CD14-positive monocyte (primary cell): ENCODE data around the gene ATG101. TPM values are rescaled to one million over a fixed set of nuclear protein-coding genes. Genes with fewer than 3 reads are reported as not detected.

Experiments used
- DNase-seq, 3 donors: peaks; one replicate each; pipeline ENCODE4 v3.0.0-alpha.2; 2011 to 2022
- H2AFZ ChIP-seq: 2 replicates; pipeline ENCODE4 v1.6.0; 2012; ENCODE audit warnings: mild to moderate bottlenecking, low read depth, low read length, inconsistent platforms; ENCODE audit not compliant: insufficient read depth, poor library complexity, severe bottlenecking
- H3K27ac ChIP-seq, 2 donors: 1 replicate in 1 of 2; 2 replicates in 1 of 2; pipeline ENCODE4 v1.5.1; 2012 to 2013; ENCODE audit warnings: low read length in 2 of 2, control low read depth in 1 of 2, inconsistent platforms in 1 of 2, low read depth in 1 of 2, mild to moderate bottlenecking in 1 of 2
- H3K27me3 ChIP-seq, 2 donors: one replicate each; pipeline versions ENCODE4 v1.6.0 to v1.6.1; 2011 to 2013; ENCODE audit warnings: low read length in 2 of 2; ENCODE audit not compliant: control insufficient read depth in 2 of 2, insufficient read depth in 2 of 2
- H3K36me3 ChIP-seq, 2 donors: replicated peaks in 1 of 2; 1 replicate in 1 of 2; 2 replicates in 1 of 2; pipeline versions ENCODE4 v1.5.1 to v1.6.1; 2012 to 2013; ENCODE audit warnings: low read length in 2 of 2, control low read depth in 1 of 2, inconsistent platforms in 1 of 2, mild to moderate bottlenecking in 1 of 2; ENCODE audit not compliant: insufficient read depth in 2 of 2, control insufficient read depth in 1 of 2
- H3K4me1 ChIP-seq, 2 donors: 1 replicate in 1 of 2; 2 replicates in 1 of 2; pipeline versions ENCODE4 v1.5.1 to v1.6.1; 2012 to 2013; ENCODE audit warnings: low read length in 2 of 2, control low read depth in 1 of 2, inconsistent platforms in 1 of 2, mild to moderate bottlenecking in 1 of 2, moderate library complexity in 1 of 2; ENCODE audit not compliant: insufficient read depth in 2 of 2, control insufficient read depth in 1 of 2
- H3K4me2 ChIP-seq: replicated peaks from 2 replicates; pipeline ENCODE3; 2012; ENCODE audit warnings: low read length, moderate library complexity, mild to moderate bottlenecking; ENCODE audit not compliant: poor library complexity, severe bottlenecking; ENCODE audit errors: extremely low read depth
- H3K4me3 ChIP-seq, 3 experiments: fragments of 200-600 bp in 1 of 3; sonication (generic) in 1 of 3; replicated peaks in 1 of 3; 1 replicate in 2 of 3; 2 replicates in 1 of 3; pipeline ENCODE4 v1.5.1; 2011 to 2013; ENCODE audit warnings: low read length in 3 of 3, mild to moderate bottlenecking in 3 of 3, control low read depth in 2 of 3, low read depth in 2 of 3, inconsistent platforms in 1 of 3, moderate library complexity in 1 of 3
- H3K79me2 ChIP-seq: 2 replicates; pipeline ENCODE4 v1.6.0; 2012; ENCODE audit warnings: mild to moderate bottlenecking, control low read depth, inconsistent platforms, low read length, moderate library complexity; ENCODE audit not compliant: insufficient read depth
- H3K9ac ChIP-seq: 2 replicates; pipeline ENCODE4 v1.6.0; 2017; ENCODE audit warnings: low read length, mild to moderate bottlenecking; ENCODE audit not compliant: insufficient read depth, poor library complexity, severe bottlenecking
- H3K9me3 ChIP-seq, 2 donors: replicated peaks in 1 of 2; 1 replicate in 1 of 2; 2 replicates in 1 of 2; pipeline versions ENCODE4 v1.5.1 to v1.6.1; 2012 to 2013; ENCODE audit warnings: low read length in 2 of 2, control low read depth in 1 of 2; ENCODE audit not compliant: control insufficient read depth in 1 of 2, insufficient read depth in 1 of 2
- H4K20me1 ChIP-seq: 2 replicates; pipeline ENCODE4 v1.6.0; 2012; ENCODE audit warnings: mild to moderate bottlenecking, low read length, control low read depth, moderate library complexity; ENCODE audit not compliant: insufficient read depth
- H3K27ac Mint-ChIP-seq, 7 donors: one replicate each; pipeline ENCODE4 v1.8.0; 2020; ENCODE audit warnings: mild to moderate bottlenecking in 7 of 7, mixed read lengths in 7 of 7, moderate library complexity in 6 of 7, inconsistent platforms in 2 of 7
- H3K27me3 Mint-ChIP-seq, 3 donors: one replicate each; pipeline ENCODE4 v1.8.0; 2021 to 2022; ENCODE audit warnings: low read depth in 3 of 3, mild to moderate bottlenecking in 3 of 3, mixed read lengths in 3 of 3, moderate library complexity in 3 of 3, inconsistent platforms in 1 of 3
- H3K36me3 Mint-ChIP-seq, 2 donors: one replicate each; pipeline ENCODE4 v1.8.0; 2020; ENCODE audit warnings: mixed read lengths in 2 of 2, inconsistent platforms in 1 of 2, mild to moderate bottlenecking in 1 of 2
- H3K4me1 Mint-ChIP-seq: one replicate; pipeline ENCODE4 v1.8.0; 2020; ENCODE audit warnings: mild to moderate bottlenecking, mixed read lengths
- H3K4me3 Mint-ChIP-seq, 2 donors: one replicate each; pipeline ENCODE4 v1.8.0; 2020; ENCODE audit warnings: mild to moderate bottlenecking in 2 of 2, mixed read lengths in 2 of 2, moderate library complexity in 1 of 2
- H3K9me3 Mint-ChIP-seq, 7 donors: one replicate each; pipeline ENCODE4 v1.8.0; 2020 to 2022; ENCODE audit warnings: mixed read lengths in 7 of 7, mild to moderate bottlenecking in 6 of 7, moderate library complexity in 6 of 7, inconsistent platforms in 2 of 7
- WGBS: methylation state at CpG from one replicate; pipeline ENCODE4 v1.1.5; 2013; ENCODE audit warnings: missing lambda C conversion rate; ENCODE audit not compliant: insufficient coverage; 5-methylcytosine and 5-hydroxymethylcytosine counted together
- intact Hi-C, 2 donors: fragments of 100-400 bp; cut with micrococcal nuclease; formaldehyde crosslinking; loops; one replicate each; pipeline versions ENCODE4 v1.15.0 to v1.15.1; 2023
- polyA plus RNA-seq, 3 donors: library from polyadenylated mRNA; depleted of rRNA in 1 of 3; unstranded in 2 of 3; stranded (reverse) in 1 of 3; fragments of 300-500 nt in 2 of 3; fragments of >200 nt in 1 of 3; fragmentation: Illumina TruSeq in 2 of 3; gene quantifications; 1 replicate in 2 of 3; 2 replicates in 1 of 3; pipeline ENCODE4 v1.2.3, GENCODE V29; 2012 to 2021
- TF ChIP-seq, protein P1 (sequence below): fragments of 200-600 bp; IDR thresholded peaks from one replicate; pipeline ENCODE4 v1.8.0; 2022; ENCODE audit warnings: antibody characterized with exemption, mild to moderate bottlenecking

The ATG101 gene
- polyA plus RNA-seq, 3 donors, result 20.5 to 120 (median 26.4) TPM

DNA sequence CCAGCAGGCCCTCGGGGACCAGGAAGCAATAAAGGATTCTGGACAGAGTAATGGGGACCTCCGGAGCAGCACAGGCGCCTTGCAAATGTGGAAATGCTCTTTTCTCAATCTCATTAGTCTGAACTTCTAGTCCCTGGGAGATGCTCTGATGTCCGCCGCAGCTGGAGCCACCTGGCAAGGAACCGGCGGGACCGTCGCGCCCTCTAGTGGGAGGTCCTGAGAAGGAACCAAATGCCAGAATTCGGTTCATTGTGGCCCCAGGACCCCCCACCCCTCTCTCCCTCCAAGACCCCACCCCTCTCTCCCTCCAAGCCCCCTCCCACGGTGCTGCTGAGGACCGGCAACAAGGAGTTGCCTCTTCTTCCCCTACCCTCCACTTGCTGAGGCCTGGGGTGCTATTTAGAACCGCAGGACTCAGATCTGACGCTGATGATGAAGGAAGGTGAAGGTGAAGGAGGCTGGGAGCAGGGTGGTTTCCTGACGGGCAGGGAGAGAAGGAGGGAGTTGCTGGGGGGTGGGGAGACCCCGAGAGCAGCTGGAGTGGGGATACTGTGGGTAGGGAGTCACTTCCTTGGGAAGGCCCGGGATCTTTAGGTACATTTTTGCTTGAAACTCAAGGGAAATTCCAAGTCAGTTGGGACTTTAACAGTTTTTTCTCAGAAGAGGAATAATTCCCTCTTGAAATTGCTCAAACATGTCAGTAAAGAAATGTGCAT is 52.2 kb downstream of the ATG101 start:
- 12% methylated on average over 14 of the region's 18 CpGs for WGBS
- Mint-ChIP-seq H3K27me3 (peaks cover 23 to 38% (median 25%) of the 10 kb centered on the region in 3 donors), H3K4me3 (peak overlapping the region in 1 of 2 donors; percentile 63), H3K36me3 (no peaks in the 10 kb centered on the region), H3K27ac (peak overlapping the region in 4 of 7 donors; percentile 42 to 79 (median 70)), H3K9me3 (peaks cover 0 to 1% (median 0%) of the 10 kb centered on the region in 7 donors), H3K4me1 (peaks cover 48% of the 10 kb centered on the region)
- Histone ChIP-seq H4K20me1 (no peaks in the 10 kb centered on the region), H2AFZ (no peak overlapping the region), H3K27me3 (peaks cover 0 to 8% of the 10 kb centered on the region in 2 donors), H3K79me2 (no peaks in the 10 kb centered on the region), H3K27ac (no peak overlapping the region), H3K4me1 (peaks cover 28 to 41% of the 10 kb centered on the region in 2 donors), H3K36me3 (no peaks in the 10 kb centered on the region), H3K4me2 (no peak overlapping the region), H3K4me3 (no peak overlapping the region), H3K9me3 (no peaks in the 10 kb centered on the region), H3K9ac (no peak overlapping the region)
- TF ChIP-seq, protein P1, sequence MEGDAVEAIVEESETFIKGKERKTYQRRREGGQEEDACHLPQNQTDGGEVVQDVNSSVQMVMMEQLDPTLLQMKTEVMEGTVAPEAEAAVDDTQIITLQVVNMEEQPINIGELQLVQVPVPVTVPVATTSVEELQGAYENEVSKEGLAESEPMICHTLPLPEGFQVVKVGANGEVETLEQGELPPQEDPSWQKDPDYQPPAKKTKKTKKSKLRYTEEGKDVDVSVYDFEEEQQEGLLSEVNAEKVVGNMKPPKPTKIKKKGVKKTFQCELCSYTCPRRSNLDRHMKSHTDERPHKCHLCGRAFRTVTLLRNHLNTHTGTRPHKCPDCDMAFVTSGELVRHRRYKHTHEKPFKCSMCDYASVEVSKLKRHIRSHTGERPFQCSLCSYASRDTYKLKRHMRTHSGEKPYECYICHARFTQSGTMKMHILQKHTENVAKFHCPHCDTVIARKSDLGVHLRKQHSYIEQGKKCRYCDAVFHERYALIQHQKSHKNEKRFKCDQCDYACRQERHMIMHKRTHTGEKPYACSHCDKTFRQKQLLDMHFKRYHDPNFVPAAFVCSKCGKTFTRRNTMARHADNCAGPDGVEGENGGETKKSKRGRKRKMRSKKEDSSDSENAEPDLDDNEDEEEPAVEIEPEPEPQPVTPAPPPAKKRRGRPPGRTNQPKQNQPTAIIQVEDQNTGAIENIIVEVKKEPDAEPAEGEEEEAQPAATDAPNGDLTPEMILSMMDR, result peak; percentile 90
- intact Hi-C loops, result loop anchor here (1.0 to 5.0 kb wide), 3 partner anchors 35 to 95 kb away; no protein-coding TSS in a partner anchor
- peak; percentile 38 to 61 (median 57) for DNase-seq

DNA sequence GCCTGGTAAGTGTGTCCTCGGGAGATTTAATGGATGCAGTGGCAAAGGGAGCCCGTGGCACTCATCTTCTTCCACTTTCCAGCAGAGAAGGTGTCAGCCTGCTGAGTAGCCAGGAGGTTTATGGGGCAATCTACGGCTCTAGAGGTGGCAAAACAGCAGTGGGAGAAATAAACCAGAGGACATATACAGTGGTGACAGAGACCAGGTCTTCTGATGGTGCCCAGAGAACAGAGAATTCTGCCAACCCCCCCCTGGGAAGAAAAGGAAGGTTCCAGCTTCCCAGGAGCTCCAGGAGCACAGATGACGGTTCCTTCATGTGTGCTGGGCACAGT is 52.7 kb downstream of the ATG101 start:
- TF ChIP-seq, protein P1, result no peak
- H3K79me2 ChIP-seq, result no peaks in the 10 kb centered on the region
- H4K20me1 ChIP-seq, result no peaks in the 10 kb centered on the region
- DNase-seq, result no peak
- Mint-ChIP-seq H3K9me3 (peaks cover 0 to 1% (median 0%) of the 10 kb centered on the region in 7 donors), H3K4me1 (peaks cover 53% of the 10 kb centered on the region), H3K27ac (peak overlapping the region in 1 of 7 donors; percentile 58), H3K4me3 (no peak overlapping the region), H3K27me3 (peaks cover 28 to 43% (median 30%) of the 10 kb centered on the region in 3 donors), H3K36me3 (no peaks in the 10 kb centered on the region)
- H3K4me3 ChIP-seq, result no peak overlapping the region
- no peak overlapping the region for H3K4me2 ChIP-seq
- no peak overlapping the region for H2AFZ ChIP-seq
- H3K4me1 ChIP-seq, result peaks cover 28 to 46% of the 10 kb centered on the region in 2 donors
- H3K27me3 ChIP-seq, result peaks cover 0 to 12% of the 10 kb centered on the region in 2 donors
- no CpG with 5 or more reads among the region's 4 CpGs for WGBS
- H3K36me3 ChIP-seq, result no peaks in the 10 kb centered on the region
- intact Hi-C loops, result loop anchor here in 1 of 2 donors (5.0 kb wide), 2 partner anchors 35 to 95 kb away; no protein-coding TSS in a partner anchor
- no peak overlapping the region for H3K9ac ChIP-seq
- no peak overlapping the region for H3K27ac ChIP-seq
- no peaks in the 10 kb centered on the region for H3K9me3 ChIP-seq
